Mesenchymal stem cell (in vitro differentiated cells and primary cell): ENCODE results near the gene ZBTB5.

Experiments used
- DNase-seq: peaks from one replicate; pipeline ENCODE4 v3.0.0-alpha.2; 2013
- H2AFZ ChIP-seq: one replicate; pipeline ENCODE4 v1.6.1; 2013; ENCODE audit warnings: low read depth, mild to moderate bottlenecking, control low read depth, inconsistent platforms, low read length, moderate library complexity
- H2AK5ac ChIP-seq: 2 replicates; pipeline ENCODE4 v1.6.1; 2013; ENCODE audit warnings: low read length, moderate library complexity, mild to moderate bottlenecking, inconsistent platforms; ENCODE audit not compliant: severe bottlenecking
- H2BK120ac ChIP-seq: one replicate; pipeline ENCODE4 v1.6.1; 2013; ENCODE audit warnings: low read depth, mild to moderate bottlenecking, inconsistent platforms, low read length, moderate library complexity
- H2BK12ac ChIP-seq, 2 experiments: one replicate each; pipeline ENCODE4 v1.6.1; 2013; ENCODE audit warnings: inconsistent platforms in 2 of 2, low read length in 2 of 2, mild to moderate bottlenecking in 2 of 2, moderate library complexity in 2 of 2, control low read depth in 1 of 2
- H2BK15ac ChIP-seq: one replicate; pipeline ENCODE4 v1.6.1; 2013; ENCODE audit warnings: mild to moderate bottlenecking, low read depth, inconsistent platforms; ENCODE audit not compliant: poor library complexity, severe bottlenecking
- H2BK5ac ChIP-seq: 2 replicates; pipeline ENCODE4 v1.6.1; 2013; ENCODE audit warnings: low read depth, mild to moderate bottlenecking, low read length, control low read depth, inconsistent platforms; ENCODE audit not compliant: poor library complexity, severe bottlenecking
- H3K14ac ChIP-seq, 2 experiments: one replicate each; pipeline ENCODE4 v1.6.1; 2013; ENCODE audit warnings: inconsistent platforms in 2 of 2, low read length in 2 of 2, control low read depth in 1 of 2, mild to moderate bottlenecking in 1 of 2, moderate library complexity in 1 of 2
- H3K18ac ChIP-seq, 2 experiments: one replicate each; pipeline ENCODE4 v1.6.1; 2013; ENCODE audit warnings: inconsistent platforms in 2 of 2, low read length in 2 of 2, control low read depth in 1 of 2, low read depth in 1 of 2, mild to moderate bottlenecking in 1 of 2
- H3K23ac ChIP-seq, 2 experiments: one replicate each; pipeline ENCODE4 v1.6.1; 2013; ENCODE audit warnings: inconsistent platforms in 2 of 2, low read length in 2 of 2, mild to moderate bottlenecking in 2 of 2, moderate library complexity in 2 of 2, control low read depth in 1 of 2
- H3K27ac ChIP-seq: 2 replicates; pipeline ENCODE4 v1.5.1; 2013; ENCODE audit warnings: mild to moderate bottlenecking, moderate library complexity, low read length, control low read depth, inconsistent platforms; ENCODE audit not compliant: poor library complexity, severe bottlenecking
- H3K27me3 ChIP-seq, 2 experiments: 2 replicates each; pipeline versions ENCODE4 v1.6.1 to v1.7.0; 2013; ENCODE audit warnings: low read length in 2 of 2, mild to moderate bottlenecking in 2 of 2, moderate library complexity in 2 of 2, control low read depth in 1 of 2, inconsistent platforms in 1 of 2; ENCODE audit not compliant: control insufficient read depth in 1 of 2, insufficient read depth in 1 of 2
- H3K36me3 ChIP-seq, 2 experiments: 2 replicates each; pipeline versions ENCODE4 v1.6.1 to v1.7.0; 2013; ENCODE audit warnings: low read length in 2 of 2, control low read depth in 1 of 2, inconsistent platforms in 1 of 2, low read depth in 1 of 2, mild to moderate bottlenecking in 1 of 2; ENCODE audit not compliant: insufficient read depth in 2 of 2, control insufficient read depth in 1 of 2
- H3K4ac ChIP-seq, 2 experiments: one replicate each; pipeline ENCODE4 v1.6.1; 2013; ENCODE audit warnings: inconsistent platforms in 2 of 2, low read length in 2 of 2, mild to moderate bottlenecking in 2 of 2, moderate library complexity in 2 of 2, control low read depth in 1 of 2, low read depth in 1 of 2
- H3K4me1 ChIP-seq: 2 replicates; pipeline ENCODE4 v1.6.1; 2013; ENCODE audit warnings: low read depth, low read length, control low read depth; ENCODE audit not compliant: control insufficient read depth, insufficient read depth
- H3K4me2 ChIP-seq: 2 replicates; pipeline ENCODE4 v1.6.1; 2013; ENCODE audit warnings: low read length, mild to moderate bottlenecking, inconsistent platforms; ENCODE audit not compliant: poor library complexity, severe bottlenecking
- H3K4me3 ChIP-seq, 2 experiments: 2 replicates each; pipeline versions ENCODE4 v1.5.1 to v1.7.0; 2013; ENCODE audit warnings: low read length in 2 of 2, mild to moderate bottlenecking in 2 of 2, control low read depth in 1 of 2, low read depth in 1 of 2; ENCODE audit not compliant: insufficient read depth in 1 of 2
- H3K79me1 ChIP-seq: replicated peaks from 2 replicates; pipeline ENCODE4 v1.6.1; 2013; ENCODE audit warnings: mild to moderate bottlenecking, control low read depth, low read length, inconsistent platforms; ENCODE audit not compliant: poor library complexity, severe bottlenecking
- H3K9ac ChIP-seq: 2 replicates; pipeline ENCODE4 v1.7.0; 2013; ENCODE audit warnings: mild to moderate bottlenecking, low read length, moderate library complexity
- H3K9me3 ChIP-seq: 2 replicates; pipeline ENCODE4 v1.7.0; 2013; ENCODE audit warnings: mild to moderate bottlenecking, low read length; ENCODE audit not compliant: control insufficient read depth
- H4K8ac ChIP-seq: one replicate; pipeline ENCODE4 v1.6.1; 2013; ENCODE audit warnings: inconsistent platforms, mild to moderate bottlenecking, low read length, moderate library complexity
- H4K91ac ChIP-seq: one replicate; pipeline ENCODE4 v1.6.1; 2013; ENCODE audit warnings: mild to moderate bottlenecking, low read length, inconsistent platforms
- WGBS: methylation state at CpG from one replicate; pipeline ENCODE4 v1.1.7; 2013; ENCODE audit warnings: mixed read lengths; 5-methylcytosine and 5-hydroxymethylcytosine counted together

ZBTB5 gene

DNA sequence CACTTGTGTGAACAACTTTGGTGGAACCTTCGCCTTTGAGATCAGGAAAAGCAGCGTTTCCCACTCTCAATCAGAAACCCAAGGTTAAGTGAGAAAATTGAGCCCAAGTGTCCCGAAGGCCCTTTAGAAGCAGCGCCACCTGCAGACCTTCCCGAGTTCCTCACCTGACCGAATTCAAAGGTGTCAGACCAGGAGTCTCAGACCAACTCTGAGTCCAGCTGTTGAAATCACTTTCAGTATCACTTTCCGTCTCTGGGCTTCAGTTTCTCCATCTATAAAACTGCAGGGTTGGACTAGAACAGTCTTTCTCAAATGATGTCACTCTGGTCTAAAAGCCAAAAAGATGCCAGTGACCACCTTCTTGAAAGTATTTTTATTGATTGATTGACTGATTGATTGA is 74.5 kb downstream of the ZBTB5 start:
- Histone ChIP-seq H3K23ac (no peak overlapping the region), H2BK5ac (no peak overlapping the region), H3K4me1 (no peaks in the 10 kb centered on the region), H3K4me3 (no peak overlapping the region), H2BK120ac (no peak overlapping the region), H3K4me2 (no peak overlapping the region), H4K91ac (no peak overlapping the region), H2AK5ac (no peak overlapping the region), H3K9me3 (no peaks in the 10 kb centered on the region), H3K79me1 (no peaks in the 10 kb centered on the region), H3K27ac (no peak overlapping the region), H3K14ac (no peak overlapping the region), H4K8ac (no peak overlapping the region), H2BK15ac (no peak overlapping the region), H3K27me3 (peaks cover 11 to 14% of the 10 kb centered on the region in 2 experiments), H3K36me3 (no peaks in the 10 kb centered on the region), H2BK12ac (no peak overlapping the region), H3K4ac (no peak overlapping the region), H3K9ac (no peak overlapping the region), H3K18ac (no peak overlapping the region), H2AFZ (no peak overlapping the region)
- 35% methylated on average over 7 of the region's 7 CpGs for WGBS
- peak; percentile 7 for DNase-seq
